GM18867 (cell line): ENCODE measurements around the gene ZNF879.

Source experiments
- ATAC-seq: cut with Tn5 transposase; IDR thresholded peaks from one replicate; pipeline ENCODE4 v1.9.1; 2021; ENCODE audit warnings: mild to moderate bottlenecking, moderate library complexity; ENCODE audit not compliant: unreplicated experiment

ZNF879 gene

GRCh38 chr5:179006564-179006963 lies 17.0 kb upstream of the ZNF879 start:
- no peak for ATAC-seq

- no peak for ATAC-seq
Observed at GRCh38 chr5:179008667-179009066, 14.9 kb upstream of the ZNF879 start.

- no peak for ATAC-seq
Observed at GRCh38 chr5:179033004-179033580, 9.5 kb downstream of the ZNF879 start.

GRCh38 chr5:179044765-179045164 lies 21.2 kb downstream of the ZNF879 start:
- ATAC-seq, result no peak

GRCh38 chr5:179051784-179052183 lies 28.2 kb downstream of the ZNF879 start:
- no peak for ATAC-seq

- ATAC-seq, result no peak
Observed at GRCh38 chr5:179054036-179054785, 30.6 kb downstream of the ZNF879 start.

- no peak for ATAC-seq
Observed at GRCh38 chr5:179054876-179055275, 31.3 kb downstream of the ZNF879 start.

- no peak for ATAC-seq
Observed at GRCh38 chr5:179055436-179055835, 31.8 kb downstream of the ZNF879 start.

GRCh38 chr5:179055841-179056240 lies 32.2 kb downstream of the ZNF879 start:
- ATAC-seq, result no peak

- no peak for ATAC-seq
Observed at GRCh38 chr5:179060116-179061008, 36.8 kb downstream of the ZNF879 start, which contains the start of gene ZNF354C. Gene ZNF354C (plus strand): TSS chr5:179060373. CDS start chr5:179062069, 1,696 bp downstream.

- ATAC-seq, result no peak
Observed at GRCh38 chr5:179061025-179061424, 37.4 kb downstream of the ZNF879 start.

- ATAC-seq, result no peak
Observed at GRCh38 chr5:179065703-179066102, 42.1 kb downstream of the ZNF879 start.

GRCh38 chr5:179079165-179079987 lies 55.8 kb downstream of the ZNF879 start:
- no peak for ATAC-seq

GRCh38 chr5:179080724-179081123 lies 57.1 kb downstream of the ZNF879 start:
- no peak for ATAC-seq
